Measurements from ENCODE around the gene ZFHX3.

Gene ZFHX3

GRCh38 chr16:72921106-72921505 is 126.8 kb downstream of the ZFHX3 start:
- no peaks in the 10 kb centered on the region for H3K4me1 ChIP-seq (ENCODE audit: insufficient read depth, low read length)
- no peaks in the 10 kb centered on the region for H3K36me3 ChIP-seq (ENCODE audit: insufficient read depth, low read depth, low read length)
- no peak overlapping the region for H3K27ac ChIP-seq (ENCODE audit: low read length)
- no peaks in the 10 kb centered on the region for H3K9me3 ChIP-seq (ENCODE audit: insufficient read depth, low read depth, low read length)
- no peak overlapping the region for H3K4me3 ChIP-seq (ENCODE audit: low read length)
- no peaks in the 10 kb centered on the region for H3K27me3 ChIP-seq (ENCODE audit: insufficient read depth, low read length)
- H3K9ac ChIP-seq (ENCODE audit: low read depth, low read length), result no peak overlapping the region

DNA sequence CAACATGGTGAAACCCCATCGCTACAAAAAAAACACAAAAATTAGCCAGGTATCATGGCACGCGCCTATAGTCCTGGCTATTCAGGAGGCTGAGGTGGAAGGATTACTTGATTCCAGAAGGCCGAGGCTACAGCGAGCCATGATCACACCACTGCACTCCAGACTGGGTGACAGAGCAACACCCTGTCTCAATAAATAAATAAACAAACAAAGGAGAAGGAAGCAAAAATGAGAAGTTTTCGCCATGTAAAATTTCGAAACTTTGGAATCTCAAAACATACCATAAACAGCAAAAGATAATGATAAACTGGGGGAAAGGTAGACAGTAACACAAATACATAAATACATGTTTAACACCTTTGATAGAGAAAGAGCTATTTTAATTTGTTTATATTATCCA is 130.9 kb downstream of the ZFHX3 start:
- no peak overlapping the region for H3K4me3 ChIP-seq (ENCODE audit: low read length)
- H3K9me3 ChIP-seq (ENCODE audit: insufficient read depth, low read depth, low read length), result no peaks in the 10 kb centered on the region
- H3K27me3 ChIP-seq (ENCODE audit: insufficient read depth, low read length), result no peaks in the 10 kb centered on the region
- H3K27ac ChIP-seq (ENCODE audit: low read length), result no peak overlapping the region
- no peak overlapping the region for H3K9ac ChIP-seq (ENCODE audit: low read depth, low read length)
- no peaks in the 10 kb centered on the region for H3K4me1 ChIP-seq (ENCODE audit: insufficient read depth, low read length)
- no peaks in the 10 kb centered on the region for H3K36me3 ChIP-seq (ENCODE audit: insufficient read depth, low read depth, low read length)

- Histone ChIP-seq H3K4me3 (ENCODE audit: low read length) (no peak overlapping the region), H3K36me3 (ENCODE audit: insufficient read depth, low read depth, low read length) (no peaks in the 10 kb centered on the region), H3K9ac (ENCODE audit: low read depth, low read length) (no peak overlapping the region), H3K9me3 (ENCODE audit: insufficient read depth, low read depth, low read length) (no peaks in the 10 kb centered on the region), H3K27me3 (ENCODE audit: insufficient read depth, low read length) (no peaks in the 10 kb centered on the region), H3K27ac (ENCODE audit: low read length) (no peak overlapping the region), H3K4me1 (ENCODE audit: insufficient read depth, low read length) (peaks cover 3% of the 10 kb centered on the region; the same call in 1 of the 2 replicates)
Measured at GRCh38 chr16:72915331-72915730, 132.6 kb downstream of the ZFHX3 start.

DNA sequence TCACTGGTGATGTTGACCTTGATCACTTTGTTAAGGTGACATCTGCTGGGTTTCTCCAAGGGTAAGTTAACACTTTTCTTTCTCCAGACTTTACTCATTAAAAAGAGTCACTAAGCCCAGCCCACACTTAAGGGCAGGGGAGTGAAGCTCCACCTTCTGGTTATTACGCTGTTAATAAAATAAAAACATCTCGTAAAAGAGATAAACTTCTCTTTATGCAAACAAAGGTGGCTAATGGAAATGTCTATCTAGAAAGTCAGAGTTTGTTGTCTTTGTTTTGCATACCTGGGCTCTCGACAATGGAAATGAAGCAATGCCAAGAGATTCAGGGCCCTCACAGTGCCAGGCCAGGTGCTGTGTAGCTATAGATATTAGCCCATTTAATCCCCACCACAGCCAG is 134.4 kb downstream of the ZFHX3 start:
- no peak overlapping the region for H3K27ac ChIP-seq (ENCODE audit: low read length)
- H3K27me3 ChIP-seq (ENCODE audit: insufficient read depth, low read length), result no peaks in the 10 kb centered on the region
- no peaks in the 10 kb centered on the region for H3K36me3 ChIP-seq (ENCODE audit: insufficient read depth, low read depth, low read length)
- peaks cover 3% of the 10 kb centered on the region; the same call in 1 of the 2 replicates for H3K4me1 ChIP-seq (ENCODE audit: insufficient read depth, low read length)
- no peak overlapping the region for H3K9ac ChIP-seq (ENCODE audit: low read depth, low read length)
- H3K4me3 ChIP-seq (ENCODE audit: low read length), result no peak overlapping the region
- no peaks in the 10 kb centered on the region for H3K9me3 ChIP-seq (ENCODE audit: insufficient read depth, low read depth, low read length)

DNA sequence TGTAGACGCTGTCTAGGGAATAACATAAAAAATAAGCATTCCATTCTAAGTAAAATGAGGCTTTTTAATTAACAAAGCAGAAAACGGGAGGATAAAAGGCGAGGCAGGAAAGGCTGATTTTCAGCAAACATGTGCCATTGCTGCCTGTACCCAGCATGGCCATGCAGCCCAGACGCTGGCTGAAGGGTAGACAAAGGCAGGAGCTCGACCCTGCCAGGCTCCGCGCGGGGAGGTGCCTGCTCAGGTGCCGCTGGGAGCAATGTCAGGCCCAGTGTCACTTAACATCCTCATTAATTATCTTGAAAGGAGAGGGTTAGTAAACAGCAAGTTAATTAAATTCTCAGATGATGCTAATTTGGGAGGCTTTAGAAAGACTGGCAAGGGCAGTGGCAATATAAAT is 136.0 kb downstream of the ZFHX3 start:
- Histone ChIP-seq H3K9ac (ENCODE audit: low read depth, low read length) (no peak overlapping the region), H3K9me3 (ENCODE audit: insufficient read depth, low read depth, low read length) (no peaks in the 10 kb centered on the region), H3K27me3 (ENCODE audit: insufficient read depth, low read length) (no peaks in the 10 kb centered on the region), H3K4me1 (ENCODE audit: insufficient read depth, low read length) (peaks cover 3% of the 10 kb centered on the region; the same call in 1 of the 2 replicates), H3K36me3 (ENCODE audit: insufficient read depth, low read depth, low read length) (no peaks in the 10 kb centered on the region), H3K4me3 (ENCODE audit: low read length) (no peak overlapping the region), H3K27ac (ENCODE audit: low read length) (no peak overlapping the region)

- Histone ChIP-seq H3K4me1 (ENCODE audit: insufficient read depth, low read length) (peaks cover 3% of the 10 kb centered on the region; the same call in 1 of the 2 replicates), H3K4me3 (ENCODE audit: low read length) (no peak overlapping the region), H3K36me3 (ENCODE audit: insufficient read depth, low read depth, low read length) (no peaks in the 10 kb centered on the region), H3K9ac (ENCODE audit: low read depth, low read length) (no peak overlapping the region), H3K27me3 (ENCODE audit: insufficient read depth, low read length) (no peaks in the 10 kb centered on the region), H3K9me3 (ENCODE audit: insufficient read depth, low read depth, low read length) (no peaks in the 10 kb centered on the region), H3K27ac (ENCODE audit: low read length) (no peak overlapping the region)
Measured at GRCh38 chr16:72910875-72911274, 137.1 kb downstream of the ZFHX3 start.

DNA sequence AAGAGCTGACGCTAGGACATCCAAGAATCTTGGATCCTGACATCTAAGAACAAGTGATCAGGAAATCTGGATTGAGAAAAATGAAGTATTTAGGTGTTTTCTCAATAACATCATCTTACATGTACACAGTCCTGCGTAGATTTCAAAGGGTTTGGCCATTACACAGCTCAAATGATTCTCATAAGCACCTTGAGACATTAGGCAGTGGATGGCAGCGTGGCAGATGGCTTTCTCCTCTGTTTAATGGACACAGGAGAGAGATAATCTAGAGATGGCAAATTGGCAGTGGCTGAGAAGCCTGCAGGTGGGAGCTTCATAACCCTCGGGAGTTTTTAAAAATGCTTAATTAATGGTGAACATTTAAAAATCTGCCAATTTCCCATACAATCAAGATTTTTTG is 137.5 kb downstream of the ZFHX3 start:
- Histone ChIP-seq H3K9ac (ENCODE audit: low read depth, low read length) (no peak overlapping the region), H3K36me3 (ENCODE audit: insufficient read depth, low read depth, low read length) (no peaks in the 10 kb centered on the region), H3K4me3 (ENCODE audit: low read length) (no peak overlapping the region), H3K9me3 (ENCODE audit: insufficient read depth, low read depth, low read length) (no peaks in the 10 kb centered on the region), H3K27ac (ENCODE audit: low read length) (no peak overlapping the region), H3K27me3 (ENCODE audit: insufficient read depth, low read length) (no peaks in the 10 kb centered on the region), H3K4me1 (ENCODE audit: insufficient read depth, low read length) (peaks cover 3% of the 10 kb centered on the region; the same call in 1 of the 2 replicates)

DNA sequence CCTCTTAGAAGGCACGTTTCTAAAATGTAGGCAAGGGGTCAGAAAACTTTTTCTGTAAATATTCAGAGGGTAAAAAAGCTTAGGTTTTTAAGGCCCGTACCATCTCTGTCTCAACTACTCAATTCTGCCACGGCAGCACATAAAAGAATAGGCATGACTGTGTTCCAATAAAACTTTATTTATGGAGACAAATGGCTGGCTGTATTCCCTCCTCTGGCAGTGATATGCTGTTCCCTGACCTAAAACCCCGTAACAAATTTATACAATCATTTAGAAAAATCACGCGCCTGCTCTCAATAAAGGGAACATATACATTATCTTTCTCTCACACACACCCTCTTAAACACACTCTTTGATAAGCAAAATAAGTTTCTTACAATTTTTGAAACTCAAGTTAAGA is 138.7 kb downstream of the ZFHX3 start:
- no peak overlapping the region for H3K27ac ChIP-seq (ENCODE audit: low read length)
- peaks cover 3% of the 10 kb centered on the region; the same call in 1 of the 2 replicates for H3K4me1 ChIP-seq (ENCODE audit: insufficient read depth, low read length)
- H3K36me3 ChIP-seq (ENCODE audit: insufficient read depth, low read depth, low read length), result no peaks in the 10 kb centered on the region
- no peaks in the 10 kb centered on the region for H3K27me3 ChIP-seq (ENCODE audit: insufficient read depth, low read length)
- H3K9me3 ChIP-seq (ENCODE audit: insufficient read depth, low read depth, low read length), result no peaks in the 10 kb centered on the region
- no peak overlapping the region for H3K4me3 ChIP-seq (ENCODE audit: low read length)
- H3K9ac ChIP-seq (ENCODE audit: low read depth, low read length), result no peak overlapping the region

- Histone ChIP-seq H3K27ac (ENCODE audit: low read length) (no peak overlapping the region), H3K4me1 (ENCODE audit: insufficient read depth, low read length) (peaks cover 3% of the 10 kb centered on the region; the same call in 1 of the 2 replicates), H3K36me3 (ENCODE audit: insufficient read depth, low read depth, low read length) (no peaks in the 10 kb centered on the region), H3K4me3 (ENCODE audit: low read length) (no peak overlapping the region), H3K27me3 (ENCODE audit: insufficient read depth, low read length) (no peaks in the 10 kb centered on the region), H3K9me3 (ENCODE audit: insufficient read depth, low read depth, low read length) (no peaks in the 10 kb centered on the region), H3K9ac (ENCODE audit: low read depth, low read length) (no peak overlapping the region)
Measured at GRCh38 chr16:72908362-72909167, 139.4 kb downstream of the ZFHX3 start.

GRCh38 chr16:72905581-72905980 is 142.3 kb downstream of the ZFHX3 start:
- no peak overlapping the region for H3K4me3 ChIP-seq (ENCODE audit: low read length)
- H3K27me3 ChIP-seq (ENCODE audit: insufficient read depth, low read length), result no peaks in the 10 kb centered on the region
- no peaks in the 10 kb centered on the region for H3K4me1 ChIP-seq (ENCODE audit: insufficient read depth, low read length)
- H3K9ac ChIP-seq (ENCODE audit: low read depth, low read length), result no peak overlapping the region
- no peaks in the 10 kb centered on the region for H3K36me3 ChIP-seq (ENCODE audit: insufficient read depth, low read depth, low read length)
- H3K9me3 ChIP-seq (ENCODE audit: insufficient read depth, low read depth, low read length), result no peaks in the 10 kb centered on the region
- H3K27ac ChIP-seq (ENCODE audit: low read length), result no peak overlapping the region

- Histone ChIP-seq H3K9me3 (ENCODE audit: insufficient read depth, low read depth, low read length) (no peaks in the 10 kb centered on the region), H3K27ac (ENCODE audit: low read length) (no peak overlapping the region), H3K4me3 (ENCODE audit: low read length) (no peak overlapping the region)
Measured at GRCh38 chr16:72903176-72903575, 144.8 kb downstream of the ZFHX3 start.

DNA sequence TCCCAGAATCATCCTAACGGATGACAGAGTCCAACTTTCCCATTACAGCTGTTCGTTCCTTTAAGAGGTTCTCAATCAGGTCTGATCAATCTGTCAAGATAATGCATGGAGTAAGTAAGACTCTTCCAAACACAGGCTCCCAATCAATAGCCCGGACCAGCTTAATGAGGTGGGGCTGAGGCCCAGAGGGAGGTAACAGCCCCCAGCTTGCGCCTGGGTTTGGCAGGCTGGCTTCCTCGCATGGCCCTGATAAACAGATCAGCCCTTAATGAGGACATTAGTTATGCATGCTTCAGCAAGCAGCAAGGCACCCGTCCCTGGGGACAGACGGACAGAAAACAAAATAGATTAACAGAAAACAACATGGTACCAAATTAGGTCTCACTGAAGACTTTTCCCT is 145.7 kb downstream of the ZFHX3 start:
- no peak overlapping the region for H3K4me3 ChIP-seq (ENCODE audit: low read length)
- no peaks in the 10 kb centered on the region for H3K36me3 ChIP-seq (ENCODE audit: insufficient read depth, low read depth, low read length)
- H3K4me1 ChIP-seq (ENCODE audit: insufficient read depth, low read length), result no peaks in the 10 kb centered on the region
- H3K27me3 ChIP-seq (ENCODE audit: insufficient read depth, low read length), result no peaks in the 10 kb centered on the region
- no peak overlapping the region for H3K9ac ChIP-seq (ENCODE audit: low read depth, low read length)
- H3K9me3 ChIP-seq (ENCODE audit: insufficient read depth, low read depth, low read length), result no peaks in the 10 kb centered on the region
- H3K27ac ChIP-seq (ENCODE audit: low read length), result no peak overlapping the region

More at GRCh38 chr16:72903176-72903575, 144.8 kb downstream of the ZFHX3 start:
- Histone ChIP-seq H3K27me3 (ENCODE audit: insufficient read depth, low read length) (no peaks in the 10 kb centered on the region), H3K4me1 (ENCODE audit: insufficient read depth, low read length) (no peaks in the 10 kb centered on the region), H3K36me3 (ENCODE audit: insufficient read depth, low read depth, low read length) (no peaks in the 10 kb centered on the region), H3K9ac (ENCODE audit: low read depth, low read length) (no peak overlapping the region)

Measured in iPS-20b (cell line).